HCEC 1CT (cell line): ENCODE measurements around the gene MAJIN.

Experiments used
- DNase-seq: peaks from one replicate; pipeline ENCODE4 v3.0.0-alpha.2; 2017

The MAJIN gene

DNA sequence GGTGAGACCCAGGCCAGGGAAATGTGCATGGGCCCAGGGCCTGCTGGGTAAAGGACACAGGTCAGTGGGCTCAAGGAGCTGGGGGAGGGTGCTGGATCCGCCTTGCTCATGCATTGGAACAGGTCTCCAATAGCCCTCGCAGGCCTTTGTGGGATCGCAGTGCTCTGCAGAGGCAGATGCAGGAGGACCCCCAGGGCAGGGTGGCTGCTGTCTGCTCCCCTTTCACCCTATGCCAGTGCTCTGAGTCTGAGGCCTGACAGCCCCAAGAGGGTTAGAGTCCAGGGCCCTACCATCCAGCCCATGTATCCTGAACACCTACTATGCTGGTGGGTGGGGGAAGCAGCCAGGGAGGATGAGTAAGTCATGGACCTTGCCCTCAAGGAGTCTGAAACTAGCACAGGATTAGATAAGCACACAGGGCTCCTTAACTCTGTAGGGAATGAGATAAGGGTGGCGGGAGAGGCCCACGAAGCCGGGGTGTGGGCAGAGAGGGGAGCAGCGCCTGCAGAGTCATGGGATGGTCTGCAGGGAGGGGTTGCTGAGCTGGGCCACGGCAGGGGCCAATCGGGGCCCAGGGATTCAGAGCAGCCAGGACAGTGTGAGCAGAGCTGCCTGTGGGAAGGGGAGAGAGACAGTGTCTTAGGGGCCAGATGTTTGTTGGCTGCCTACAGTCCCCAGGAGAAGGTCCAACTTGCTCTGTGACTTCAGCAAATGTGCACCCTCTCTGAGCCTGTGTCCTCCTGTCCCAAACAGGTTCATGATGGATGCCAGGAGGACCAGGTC is 83.0 kb downstream of the MAJIN start:
- no peak for DNase-seq

GRCh38 chr11:64888406-64888728 is 83.5 kb downstream of the MAJIN start:
- DNase-seq, result no peak
